ENCODE measurements around the gene CNGA2. TPM values are rescaled to one million over a fixed set of nuclear protein-coding genes. Genes with fewer than 3 reads are reported as not detected.

Gene CNGA2
- total and polyA plus RNA-seq, 9 of the 15 experiments (the other 6 are each of a cell fraction or from before 2014, with no cell fraction given): not detected

DNA sequence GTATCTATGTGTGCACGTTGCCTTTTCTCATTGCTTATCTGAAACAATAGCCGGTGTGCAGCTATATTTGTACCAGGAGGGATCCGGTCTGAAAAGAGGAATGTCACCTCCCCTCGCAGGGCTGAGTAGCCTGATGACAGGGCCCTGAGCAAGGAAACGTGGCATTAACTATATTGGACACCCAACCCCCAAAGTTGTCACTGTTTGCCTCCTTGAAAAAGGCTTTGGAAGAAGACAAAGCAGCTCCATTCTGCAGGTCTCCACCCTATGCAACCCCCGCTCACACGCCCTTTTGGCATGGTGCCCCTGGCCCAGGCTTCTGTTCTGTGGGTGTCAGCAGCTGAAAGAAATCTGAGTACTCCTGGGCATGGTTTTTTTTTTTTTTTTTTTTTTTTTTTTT is 31.1 kb upstream of the CNGA2 start:
- FAIRE-seq: no peak
- CTCF ChIA-PET (ENCODE audit: low intra/inter-chr PET ratio): no interaction called here
- no peak overlapping the region for H2AFZ ChIP-seq (ENCODE audit: low read depth, low read length)
- no peaks in the 10 kb centered on the region for H4K20me1 ChIP-seq (replicated peaks; ENCODE audit: control insufficient read depth, insufficient read depth, low read length)
- ATAC-seq: no peak
- no peaks in the 10 kb centered on the region for H3K4me1 ChIP-seq (replicated peaks in 1 of 2; ENCODE audit: control insufficient read depth in 2 of 2, insufficient read depth in 2 of 2, low read length in 2 of 2)
- no TSS peak for BruUV-seq (replicated peaks)
- no peak overlapping the region for H3K27ac ChIP-seq (ENCODE audit: extremely low read depth, low read depth, low read length)
- no peaks in the 10 kb centered on the region for H3K36me3 ChIP-seq (ENCODE audit: control insufficient read depth, insufficient read depth, low read length)
- no peak overlapping the region for H3K9ac ChIP-seq (ENCODE audit: insufficient read depth in 1 of 2, low read depth in 2 of 2, low read length in 2 of 2)
- intact Hi-C loops (cut with micrococcal nuclease): no loop called here
- H3K4me3 ChIP-seq: no peak overlapping the region
- no peaks in the 10 kb centered on the region for H3K9me1 ChIP-seq (ENCODE audit: control insufficient read depth, insufficient read depth, low read length)
- H3K27me3 ChIP-seq (ENCODE audit: control insufficient read depth in 2 of 2, insufficient read depth in 2 of 2, low read length in 2 of 2): peaks cover 3 to 46% of the 10 kb centered on the region in 2 experiments; a peak in 3 of 5 replicates
- POLR2A ChIA-PET: no interaction called here
- no peaks in the 10 kb centered on the region for H3K79me2 ChIP-seq (ENCODE audit: control insufficient read depth, insufficient read depth, low read length)
- TF ChIP-seq SMC3 (conservative IDR thresholded peaks at IDR 0.05; ENCODE audit: insufficient read depth, low read depth, low read length) (no peak), TRIM24 (IDR thresholded peaks at IDR 0.05) (no peak)
- DNase-seq (ENCODE audit: extremely low read depth in 1 of 4, low spot score in 3 of 4): no peak
- WGBS (ENCODE audit: insufficient coverage, low coverage, missing lambda C conversion rate): 0% methylated on average over 6 of the region's 7 CpGs
- no peak overlapping the region for H3K4me2 ChIP-seq (ENCODE audit: insufficient read depth, low read length)
- in situ Hi-C loops (cut with MboI): no loop called here
- no peaks in the 10 kb centered on the region for H3K9me3 ChIP-seq (replicated peaks; ENCODE audit: control insufficient read depth, insufficient read depth, low read depth, low read length)

DNA sequence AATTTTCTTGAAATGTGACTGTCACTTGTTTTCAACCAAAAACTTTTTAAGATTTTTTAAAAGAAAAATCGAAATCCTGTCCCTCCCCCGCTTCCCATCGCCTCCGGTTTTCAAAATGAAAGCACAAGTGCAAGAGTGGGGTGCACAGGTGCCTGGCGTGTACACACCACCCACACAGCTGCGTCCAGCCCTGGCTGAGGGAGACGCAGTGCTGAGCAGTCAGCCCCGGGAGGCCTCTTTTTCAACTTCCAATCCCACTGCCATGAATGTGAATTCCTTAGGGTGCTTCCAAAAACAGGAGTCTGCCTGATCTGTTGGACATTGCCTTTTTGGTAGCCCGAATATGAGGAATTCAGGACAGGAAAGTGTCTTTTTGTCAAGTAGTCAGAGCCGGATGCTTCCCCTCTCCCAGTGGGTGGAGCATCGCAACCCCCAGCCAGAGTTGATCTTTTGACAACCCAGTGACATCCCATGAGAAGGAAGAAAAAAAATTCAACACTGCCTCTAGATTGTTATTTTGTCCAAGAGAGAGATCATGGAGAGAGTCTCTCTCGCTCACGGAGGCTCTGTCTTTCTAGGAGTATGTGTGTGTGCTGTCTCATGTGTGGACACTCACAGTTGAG is 30.4 kb upstream of the CNGA2 start:
- TF ChIP-seq KDM1A (IDR thresholded peaks at IDR 0.05): no peak
- TF ChIP-seq SMARCE1 (IDR thresholded peaks at IDR 0.05): no peak
- TF ChIP-seq ILF3 (IDR thresholded peaks at IDR 0.05; ENCODE audit: borderline replicate concordance): no peak
- no peak for TF ChIP-seq CBX1 (IDR thresholded peaks at IDR 0.05; ENCODE audit: low read depth)
- no peak for TF ChIP-seq SPI1 (IDR thresholded peaks at IDR 0.05; ENCODE audit: borderline replicate concordance, low read depth, low read length)
- no peak for TF ChIP-seq PHTF2 (CRISPR knock-in tag; IDR thresholded peaks at IDR 0.05)
- no peak for TF ChIP-seq ZNF197 (CRISPR knock-in tag; IDR thresholded peaks at IDR 0.05; ENCODE audit: low read depth)
- TF ChIP-seq GTF2A2 (tag; IDR thresholded peaks at IDR 0.05): no peak
- TF ChIP-seq ARID1B (IDR thresholded peaks at IDR 0.05): no peak
- Histone ChIP-seq H3K9ac (ENCODE audit: insufficient read depth in 1 of 2, low read depth in 2 of 2, low read length in 2 of 2) (no peak overlapping the region), H3K79me2 (ENCODE audit: control insufficient read depth, insufficient read depth, low read length) (no peaks in the 10 kb centered on the region), H3K27me3 (ENCODE audit: control insufficient read depth in 2 of 2, insufficient read depth in 2 of 2, low read length in 2 of 2) (peaks cover 3 to 47% of the 10 kb centered on the region in 2 experiments; a peak in 3 of 5 replicates), H3K9me3 (replicated peaks; ENCODE audit: control insufficient read depth, insufficient read depth, low read depth, low read length) (no peaks in the 10 kb centered on the region), H3K4me2 (ENCODE audit: insufficient read depth, low read length) (no peak overlapping the region), H3K27ac (ENCODE audit: extremely low read depth, low read depth, low read length) (no peak overlapping the region), H3K4me1 (replicated peaks in 1 of 2; ENCODE audit: control insufficient read depth in 2 of 2, insufficient read depth in 2 of 2, low read length in 2 of 2) (no peaks in the 10 kb centered on the region), H4K20me1 (replicated peaks; ENCODE audit: control insufficient read depth, insufficient read depth, low read length) (no peaks in the 10 kb centered on the region), H3K9me1 (ENCODE audit: control insufficient read depth, insufficient read depth, low read length) (no peaks in the 10 kb centered on the region), H3K4me3 (no peak overlapping the region), H3K36me3 (ENCODE audit: control insufficient read depth, insufficient read depth, low read length) (no peaks in the 10 kb centered on the region), H2AFZ (ENCODE audit: low read depth, low read length) (no peak overlapping the region)
- ChIA-PET CTCF (ENCODE audit: low intra/inter-chr PET ratio) (no interaction called here), POLR2A (no interaction called here)
- intact Hi-C loops (cut with micrococcal nuclease) (no loop called here), in situ Hi-C loops (cut with MboI) (no loop called here)
- no TSS peak for BruUV-seq (replicated peaks)
- DNase-seq (ENCODE audit: extremely low read depth in 1 of 4, low spot score in 3 of 4) (no peak), ATAC-seq (no peak), FAIRE-seq (no peak)
- 1% methylated on average over 10 of the region's 13 CpGs for WGBS (ENCODE audit: insufficient coverage, low coverage, missing lambda C conversion rate)

Measured in K562 (cell line).